ENCODE measurements around the gene CIDEB. TPM values are rescaled to one million over a fixed set of nuclear protein-coding genes. Genes with fewer than 3 reads are reported as not detected.
A peak's percentile ranks its signal among the peaks of the same experiment; 100 is the strongest.

The CIDEB gene
- total RNA-seq, 6 donors from 2014 or later = 9.4 to 14.8 (median 12.8) TPM

- Histone ChIP-seq H3K4me3 (no peak overlapping the region), H3K36me3 (peaks cover 2 to 50% (median 25%) of the 10 kb centered on the region in 4 donors), H3K4me1 (peaks cover 29 to 48% (median 34%) of the 10 kb centered on the region in 4 donors), H3K9me3 (no peaks in the 10 kb centered on the region), H3K27ac (peak overlapping the region; percentile 28 to 67 (median 52)), H3K27me3 (no peaks in the 10 kb centered on the region)
- TF ChIP-seq POLR2A (IDR thresholded peaks at IDR 0.05) (no peak), CTCF (IDR thresholded peaks at IDR 0.05) (peak; percentile 53 to 81 (median 68)), POLR2AphosphoS5 (IDR thresholded peaks at IDR 0.05) (peak; percentile 40 to 68)
- WGBS, 2 donors = 63 to 74% methylated on average over 12 of the region's 12 CpGs
- ATAC-seq (ENCODE audit: low FRiP score in 2 of 2) (peak; percentile 74 to 84), DNase-seq (peak in 1 of 2 donors; percentile 76)
Measured at GRCh38 chr14:24296341-24297157, 11.2 kb downstream of the CIDEB start.

GRCh38 chr14:24293525-24293924, 14.3 kb downstream of the CIDEB start:
- Histone ChIP-seq H3K27ac (no peak overlapping the region), H3K27me3 (no peaks in the 10 kb centered on the region), H3K4me3 (no peak overlapping the region), H3K36me3 (peaks cover 6 to 71% (median 46%) of the 10 kb centered on the region in 4 donors), H3K9me3 (no peaks in the 10 kb centered on the region), H3K4me1 (peaks cover 10 to 21% (median 17%) of the 10 kb centered on the region in 4 donors)
- ATAC-seq (ENCODE audit: low FRiP score in 2 of 2) (no peak), DNase-seq (no peak)
- TF ChIP-seq POLR2A (IDR thresholded peaks at IDR 0.05) (no peak), CTCF (IDR thresholded peaks at IDR 0.05) (no peak), EP300 (IDR thresholded peaks at IDR 0.05) (no peak), POLR2AphosphoS5 (IDR thresholded peaks at IDR 0.05) (no peak)
- 97 to 100% methylated on average over 2 of the region's 2 CpGs for WGBS, 2 donors

GRCh38 chr14:24292118-24292807, 15.5 kb downstream of the CIDEB start:
- H3K4me1 ChIP-seq = peaks cover 6 to 10% (median 9%) of the 10 kb centered on the region in 4 donors
- no peak overlapping the region for H3K27ac ChIP-seq
- TF ChIP-seq POLR2A (IDR thresholded peaks at IDR 0.05) (no peak), POLR2AphosphoS5 (IDR thresholded peaks at IDR 0.05) (no peak)
- 89 to 95% methylated on average over 10 to 11 of the region's 11 CpGs for WGBS, 2 donors
- H3K27me3 ChIP-seq = no peaks in the 10 kb centered on the region
- H3K4me3 ChIP-seq = no peak overlapping the region
- no peaks in the 10 kb centered on the region for H3K9me3 ChIP-seq
- ATAC-seq (ENCODE audit: low FRiP score in 2 of 2) = no peak
- no peak for DNase-seq
- peaks cover 6 to 71% (median 46%) of the 10 kb centered on the region in 4 donors for H3K36me3 ChIP-seq

- H3K4me1 ChIP-seq = peaks cover under 1 to 3% (median 2%) of the 10 kb centered on the region in 4 donors
- DNase-seq (no peak), ATAC-seq (ENCODE audit: low FRiP score in 2 of 2) (no peak)
- no peaks in the 10 kb centered on the region for H3K27me3 ChIP-seq
- no peak overlapping the region for H3K27ac ChIP-seq
- H3K4me3 ChIP-seq = no peak overlapping the region
- H3K9me3 ChIP-seq = no peaks in the 10 kb centered on the region
- peaks cover 6 to 70% (median 46%) of the 10 kb centered on the region in 4 donors for H3K36me3 ChIP-seq
- no peak for TF ChIP-seq CTCF (IDR thresholded peaks at IDR 0.05)
- WGBS, 2 donors = 88 to 93% methylated on average over 3 of the region's 3 CpGs
Measured at GRCh38 chr14:24291446-24292117, 16.2 kb downstream of the CIDEB start.

- no peaks in the 10 kb centered on the region for H3K27me3 ChIP-seq
- TF ChIP-seq POLR2AphosphoS5 (IDR thresholded peaks at IDR 0.05) (no peak), POLR2A (IDR thresholded peaks at IDR 0.05) (no peak), CTCF (IDR thresholded peaks at IDR 0.05) (no peak), EP300 (IDR thresholded peaks at IDR 0.05) (no peak)
- DNase-seq (no peak), ATAC-seq (ENCODE audit: low FRiP score in 2 of 2) (no peak)
- 83 to 94% methylated on average over 9 of the region's 9 CpGs for WGBS, 2 donors
- no peak overlapping the region for H3K4me3 ChIP-seq
- H3K27ac ChIP-seq = no peak overlapping the region
- H3K4me1 ChIP-seq = no peaks in the 10 kb centered on the region
- no peaks in the 10 kb centered on the region for H3K9me3 ChIP-seq
- H3K36me3 ChIP-seq = peaks cover 6 to 62% (median 42%) of the 10 kb centered on the region in 4 donors
Measured at GRCh38 chr14:24290746-24291145, 17.0 kb downstream of the CIDEB start.
